SK-N-SH treated with all-trans-retinoic acid at 6 μM for 48 hours (cell line): ENCODE data around the gene FJX1.

Experiments
- ARNTL ChIP-seq: fragments of 450-650 bp; formaldehyde crosslinking; IDR thresholded peaks from 2 replicates; pipeline ENCODE4 v1.5.0; 2020; ENCODE audit warnings: low read depth, mild to moderate bottlenecking, moderate library complexity, borderline replicate concordance
- CSRNP3 ChIP-seq: fragments of 250-450 bp; sonication (Bioruptor Pico); IDR thresholded peaks from 2 replicates; pipeline ENCODE4 v1.5.1; 2021; ENCODE audit warnings: mild to moderate bottlenecking, moderate library complexity
- OSR1 ChIP-seq: fragments of 250-450 bp; sonication (Bioruptor Pico); IDR thresholded peaks from 2 replicates; pipeline ENCODE4 v1.8.0; 2022; ENCODE audit warnings: moderate library complexity, mild to moderate bottlenecking, inconsistent platforms
- TCF4 ChIP-seq: fragments of 250-450 bp; sonication (Bioruptor Pico); IDR thresholded peaks from 2 replicates; pipeline ENCODE4 v1.8.0; 2021; ENCODE audit warnings: mild to moderate bottlenecking, moderate library complexity, borderline replicate concordance
- TOX ChIP-seq: fragments of 250-450 bp; sonication (Bioruptor Pico); IDR thresholded peaks from 2 replicates; pipeline ENCODE4 v1.8.0; 2021; ENCODE audit warnings: mild to moderate bottlenecking, moderate library complexity, borderline replicate concordance
- ZC3H10 ChIP-seq: fragments of 250-450 bp; sonication (Bioruptor Pico); IDR thresholded peaks from 2 replicates; pipeline ENCODE4 v1.5.1; 2021; ENCODE audit warnings: mild to moderate bottlenecking, moderate library complexity
- ZFP3 ChIP-seq: fragments of 250-450 bp; sonication (Bioruptor Pico); IDR thresholded peaks from 2 replicates; pipeline ENCODE4 v1.5.0; 2020; ENCODE audit warnings: mild to moderate bottlenecking, moderate library complexity
- TF ChIP-seq, protein P1 (sequence below): fragments of 250-450 bp; sonication (Bioruptor Pico); IDR thresholded peaks from 2 replicates; pipeline ENCODE4 v1.8.0; 2020; ENCODE audit warnings: mild to moderate bottlenecking, moderate library complexity, borderline replicate concordance

DNA sequence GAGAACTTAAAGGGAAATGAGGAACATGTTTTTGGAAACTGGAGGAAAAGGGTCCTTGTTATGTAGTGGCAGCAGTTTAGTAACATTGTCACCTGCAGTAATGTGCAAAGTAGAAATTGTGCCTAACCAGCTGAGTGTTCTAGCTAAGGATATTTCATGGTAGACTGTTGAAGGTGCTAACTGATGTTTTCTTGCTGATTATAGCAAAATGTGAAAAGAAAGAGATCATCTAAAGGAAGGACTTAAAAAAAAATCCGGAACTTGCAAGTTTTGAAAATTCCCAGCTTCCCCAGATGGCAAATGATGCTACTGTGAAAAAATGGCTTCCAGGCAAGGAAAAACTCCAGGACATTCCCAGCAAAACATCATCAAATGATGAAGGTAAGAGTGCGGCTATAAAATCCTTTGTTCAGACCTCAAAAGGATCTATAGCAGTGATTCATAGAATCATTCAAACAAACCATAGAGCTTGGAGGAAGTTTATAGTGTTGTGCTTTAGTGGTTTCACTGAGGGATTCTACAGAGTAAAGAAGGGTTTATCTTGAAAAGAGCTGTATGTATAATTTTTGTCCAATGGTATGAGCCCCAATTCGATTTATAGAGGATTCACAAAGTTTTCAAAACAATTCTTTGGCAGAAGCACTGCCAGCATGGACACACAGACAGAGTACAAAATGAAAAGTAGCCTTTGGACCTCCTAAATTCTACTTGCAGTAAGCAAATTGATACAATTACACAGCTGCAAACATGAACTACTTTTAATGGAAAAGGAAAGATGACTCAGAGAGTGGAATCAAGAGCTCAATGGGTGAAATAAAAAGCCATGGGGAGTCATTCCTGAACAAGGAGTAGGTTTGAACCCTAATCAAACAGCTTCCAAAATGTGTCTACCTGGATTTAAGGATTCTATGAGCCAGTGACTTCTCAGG, 40.0 kb downstream of the FJX1 start:
- TF ChIP-seq CSRNP3 (CRISPR knock-in tag) (no peak), TOX (CRISPR knock-in tag) (no peak), ZC3H10 (CRISPR knock-in tag) (no peak), OSR1 (CRISPR knock-in tag) (no peak), ZFP3 (CRISPR knock-in tag) (no peak), TCF4 (no peak), ARNTL (CRISPR knock-in tag) (no peak)
- TF ChIP-seq, protein P1, sequence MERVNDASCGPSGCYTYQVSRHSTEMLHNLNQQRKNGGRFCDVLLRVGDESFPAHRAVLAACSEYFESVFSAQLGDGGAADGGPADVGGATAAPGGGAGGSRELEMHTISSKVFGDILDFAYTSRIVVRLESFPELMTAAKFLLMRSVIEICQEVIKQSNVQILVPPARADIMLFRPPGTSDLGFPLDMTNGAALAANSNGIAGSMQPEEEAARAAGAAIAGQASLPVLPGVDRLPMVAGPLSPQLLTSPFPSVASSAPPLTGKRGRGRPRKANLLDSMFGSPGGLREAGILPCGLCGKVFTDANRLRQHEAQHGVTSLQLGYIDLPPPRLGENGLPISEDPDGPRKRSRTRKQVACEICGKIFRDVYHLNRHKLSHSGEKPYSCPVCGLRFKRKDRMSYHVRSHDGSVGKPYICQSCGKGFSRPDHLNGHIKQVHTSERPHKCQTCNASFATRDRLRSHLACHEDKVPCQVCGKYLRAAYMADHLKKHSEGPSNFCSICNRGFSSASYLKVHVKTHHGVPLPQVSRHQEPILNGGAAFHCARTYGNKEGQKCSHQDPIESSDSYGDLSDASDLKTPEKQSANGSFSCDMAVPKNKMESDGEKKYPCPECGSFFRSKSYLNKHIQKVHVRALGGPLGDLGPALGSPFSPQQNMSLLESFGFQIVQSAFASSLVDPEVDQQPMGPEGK (CRISPR knock-in tag), result no peak
